Keratinocyte (primary cell): ENCODE results near the gene SREBF1. TPM values are rescaled to one million over a fixed set of nuclear protein-coding genes. Genes with fewer than 3 reads are reported as not detected.

ENCODE experiments used
- DNase-seq: peaks from one replicate; pipeline ENCODE4 v3.0.0-alpha.2; 2011; ENCODE audit warnings: low read depth, missing footprints, low spot score
- FAIRE-seq: peaks from 2 replicates; lab custom pipeline; 2011; peaks lifted over from hg19 to GRCh38; lab: Jason Lieb, UNC
- H2AFZ ChIP-seq: 2 replicates; pipeline ENCODE4 v1.6.0; 2012; ENCODE audit warnings: low read length, control low read depth, inconsistent platforms; ENCODE audit not compliant: control insufficient read depth
- H3K27ac ChIP-seq: 2 replicates; pipeline ENCODE4 v1.5.1; 2011; ENCODE audit warnings: low read length; ENCODE audit not compliant: control insufficient read depth, insufficient read depth
- H3K27me3 ChIP-seq: 3 replicates; pipeline ENCODE4 v1.6.0; 2011; ENCODE audit warnings: low read length; ENCODE audit not compliant: control insufficient read depth, insufficient read depth; ENCODE audit errors: extremely low read depth
- H3K36me3 ChIP-seq, 2 experiments: 2 replicates in 1 of 2; 3 replicates in 1 of 2; pipeline ENCODE4 v1.5.1; 2011; ENCODE audit warnings: low read length in 2 of 2, mild to moderate bottlenecking in 1 of 2; ENCODE audit not compliant: control insufficient read depth in 2 of 2, insufficient read depth in 2 of 2; ENCODE audit errors: extremely low read depth in 1 of 2
- H3K4me1 ChIP-seq: 3 replicates; pipeline ENCODE4 v1.5.1; 2011; ENCODE audit warnings: low read length; ENCODE audit not compliant: control insufficient read depth, insufficient read depth; ENCODE audit errors: extremely low read depth
- H3K4me2 ChIP-seq: 3 replicates; pipeline ENCODE4 v1.6.0; 2011; ENCODE audit warnings: low read depth, low read length; ENCODE audit not compliant: control insufficient read depth, insufficient read depth; ENCODE audit errors: extremely low read depth
- H3K4me3 ChIP-seq, 3 experiments: fragments of 200-600 bp in 1 of 3; sonication (generic) in 1 of 3; 2 replicates in 2 of 3; 3 replicates in 1 of 3; pipeline ENCODE4 v1.5.1; 2011 to 2016; ENCODE audit warnings: low read length in 3 of 3, mild to moderate bottlenecking in 3 of 3, control low read depth in 2 of 3, inconsistent platforms in 1 of 3, low read depth in 1 of 3, mixed read lengths in 1 of 3, mixed run types in 1 of 3, moderate library complexity in 1 of 3; ENCODE audit not compliant: control insufficient read depth in 2 of 3, insufficient read depth in 2 of 3; ENCODE audit errors: extremely low read depth in 1 of 3
- H3K79me2 ChIP-seq: 2 replicates; pipeline ENCODE4 v1.6.0; 2012; ENCODE audit warnings: low read length; ENCODE audit not compliant: control insufficient read depth, insufficient read depth
- H3K9ac ChIP-seq: 3 replicates; pipeline ENCODE4 v1.6.0; 2011; ENCODE audit warnings: low read length; ENCODE audit not compliant: control insufficient read depth, insufficient read depth; ENCODE audit errors: extremely low read depth
- H3K9me1 ChIP-seq: 3 replicates; pipeline ENCODE4 v1.6.0; 2011; ENCODE audit warnings: low read length; ENCODE audit not compliant: control insufficient read depth, insufficient read depth; ENCODE audit errors: extremely low read depth
- H3K9me3 ChIP-seq: 2 replicates; pipeline ENCODE4 v1.5.1; 2012; ENCODE audit warnings: low read depth, low read length; ENCODE audit not compliant: control insufficient read depth
- H4K20me1 ChIP-seq: 3 replicates; pipeline ENCODE4 v1.6.0; 2011; ENCODE audit warnings: low read length; ENCODE audit not compliant: control insufficient read depth, insufficient read depth; ENCODE audit errors: extremely low read depth
- CTCF ChIP-seq, 3 experiments: IDR thresholded peaks in 1 of 3; conservative IDR thresholded peaks in 1 of 3; optimal IDR thresholded peaks in 1 of 3; 2 replicates in 2 of 3; 3 replicates in 1 of 3; pipeline versions ENCODE3 to v1.5.1; 2011; ENCODE audit warnings: low read length in 3 of 3, mild to moderate bottlenecking in 3 of 3, moderate library complexity in 2 of 3, control low read depth in 1 of 3, inconsistent platforms in 1 of 3; ENCODE audit not compliant: insufficient read depth in 2 of 3; ENCODE audit errors: extremely low read depth in 1 of 3
- EZH2 ChIP-seq: IDR thresholded peaks from one replicate; pipeline ENCODE4 v1.6.1; 2012; ENCODE audit warnings: inconsistent platforms, mild to moderate bottlenecking, low read length, moderate library complexity
- dilution Hi-C: fragments of 300-500 bp; cut with MboI; formaldehyde crosslinking; loops from one replicate; pipeline ENCODE4 v1.7.0; 2020; ENCODE audit warnings: low sequenced_read_pairs; ENCODE audit not compliant: extremely low pct_ligation_motif_present
- polyA plus RNA-seq, 5 experiments: library from polyadenylated mRNA; depleted of rRNA in 3 of 5; stranded (reverse) in 3 of 5; stranded (forward) in 1 of 5; unstranded in 1 of 5; fragments of >200 nt; gene quantifications; 1 replicate in 1 of 5; 2 replicates in 3 of 5; 3 replicates in 1 of 5; pipeline versions ENCODE4 v1.2.1 to v1.2.3, GENCODE V29; 2011 to 2012; ENCODE audit warnings: missing spikeins in 2 of 5, low read depth in 1 of 5, low replicate concordance in 1 of 5

The SREBF1 gene
- polyA plus RNA-seq, 1 donor (not counting 4 experiments of a cell fraction or from before 2014, with no cell fraction given), result 51.7 TPM

DNA sequence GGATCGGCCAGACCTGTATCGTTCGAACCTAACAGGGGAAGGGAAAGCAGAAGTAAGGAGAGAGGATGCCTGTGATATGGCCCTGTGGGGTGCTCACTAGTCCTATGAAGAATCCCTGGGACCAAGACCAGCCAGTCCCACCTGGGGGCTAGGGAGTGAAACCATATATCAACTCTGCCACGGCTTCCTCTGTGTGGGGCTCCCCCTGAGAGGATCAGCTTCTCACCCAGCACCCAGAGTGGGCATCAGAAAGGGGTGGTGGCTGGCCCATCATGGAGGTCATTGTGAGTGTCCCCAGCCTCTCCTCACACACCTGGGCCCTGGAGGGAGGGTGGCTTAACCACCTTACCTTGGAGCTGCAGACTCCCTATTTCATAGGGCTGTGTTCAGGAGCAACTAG lies 30.1 kb upstream of the SREBF1 start:
- H3K79me2 ChIP-seq, result no peaks in the 10 kb centered on the region
- DNase-seq (no peak), FAIRE-seq (no peak)
- H3K9ac ChIP-seq, result no peak overlapping the region
- no peaks in the 10 kb centered on the region for H3K9me3 ChIP-seq
- peaks cover 2% of the 10 kb centered on the region for H3K9me1 ChIP-seq
- H3K4me3 ChIP-seq, result no peak overlapping the region
- no peak overlapping the region for H2AFZ ChIP-seq
- TF ChIP-seq EZH2 (no peak), CTCF (optimal IDR thresholded peaks at IDR 0.05 in 1 of 3, IDR thresholded peaks at IDR 0.05 in 1 of 3, conservative IDR thresholded peaks at IDR 0.05 in 1 of 3; ENCODE audit: extremely low read depth in 1 of 3, insufficient read depth in 2 of 3, low read length in 3 of 3) (no peak)
- H3K27ac ChIP-seq, result no peak overlapping the region
- H3K27me3 ChIP-seq, result no peaks in the 10 kb centered on the region
- dilution Hi-C loops, result no loop called here
- peaks cover 25 to 40% of the 10 kb centered on the region in 2 experiments for H3K36me3 ChIP-seq
- H3K4me2 ChIP-seq, result no peak overlapping the region
- peaks cover 5% of the 10 kb centered on the region for H3K4me1 ChIP-seq
- no peaks in the 10 kb centered on the region for H4K20me1 ChIP-seq

- FAIRE-seq (no peak), DNase-seq (no peak)
- peaks cover 25 to 44% of the 10 kb centered on the region in 2 experiments for H3K36me3 ChIP-seq
- no peaks in the 10 kb centered on the region for H3K27me3 ChIP-seq
- no peak overlapping the region for H3K4me3 ChIP-seq
- no peaks in the 10 kb centered on the region for H3K9me3 ChIP-seq
- no peaks in the 10 kb centered on the region for H3K79me2 ChIP-seq
- no peak overlapping the region for H3K27ac ChIP-seq
- dilution Hi-C loops, result no loop called here
- no peak overlapping the region for H3K4me2 ChIP-seq
- no peak for TF ChIP-seq EZH2
- no peak for TF ChIP-seq CTCF (optimal IDR thresholded peaks at IDR 0.05 in 1 of 3, IDR thresholded peaks at IDR 0.05 in 1 of 3, conservative IDR thresholded peaks at IDR 0.05 in 1 of 3; ENCODE audit: extremely low read depth in 1 of 3, insufficient read depth in 2 of 3, low read length in 3 of 3)
- peaks cover 5% of the 10 kb centered on the region for H3K4me1 ChIP-seq
- no peak overlapping the region for H2AFZ ChIP-seq
- peaks cover 2% of the 10 kb centered on the region for H3K9me1 ChIP-seq
- no peaks in the 10 kb centered on the region for H4K20me1 ChIP-seq
- no peak overlapping the region for H3K9ac ChIP-seq
Measured at GRCh38 chr17:17866425-17866824, 29.6 kb upstream of the SREBF1 start.
